Measurements from ENCODE around the gene FGGY. TPM values are rescaled to one million over a fixed set of nuclear protein-coding genes. Genes with fewer than 3 reads are reported as not detected.
"Not testable (repeated sequence)": the region's sequence is repeated elsewhere in the genome, so short reads cannot be mapped to it uniquely, and the experiment has no call there.

The FGGY gene
- total and polyA plus RNA-seq, 2 donors (not counting 1 experiment from before 2014, with no cell fraction given), result 6.1 to 38.5 TPM

DNA sequence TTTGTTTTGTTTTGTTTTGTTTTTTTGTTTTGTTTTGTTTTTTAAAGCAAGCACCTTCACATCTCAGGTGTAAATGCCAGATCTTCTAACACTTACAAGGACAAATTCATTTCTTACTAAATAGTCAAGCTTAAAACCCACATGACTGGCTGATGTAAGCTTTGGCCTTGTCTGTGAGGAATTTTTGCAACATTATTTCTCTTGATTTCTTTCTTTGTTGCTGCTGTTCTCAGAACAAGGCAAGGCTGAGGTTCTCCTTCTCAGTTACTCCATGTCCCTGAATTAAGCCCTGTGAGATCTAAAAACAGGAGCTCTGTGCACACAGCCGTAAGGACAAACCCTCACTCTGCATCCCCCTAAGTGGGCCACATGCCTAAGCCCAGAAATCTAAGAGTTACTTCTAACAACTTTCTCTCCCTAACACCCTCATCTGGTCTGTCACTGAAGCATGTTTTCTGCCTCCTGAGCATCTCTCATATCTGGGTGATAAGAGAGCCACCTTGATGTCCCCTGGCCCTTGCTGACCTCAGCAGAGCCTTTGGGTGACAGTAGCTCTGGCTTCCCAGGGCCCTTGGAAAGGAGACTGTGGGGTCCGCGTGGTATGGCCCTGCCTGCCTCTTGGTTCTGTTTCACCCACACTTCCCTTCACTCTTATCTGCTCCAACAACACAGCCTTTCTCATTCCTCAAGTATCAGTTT, 436.7 kb downstream of the FGGY start:
- Histone ChIP-seq H3K9ac (ENCODE audit: low read length) (no peak overlapping the region), H4K20me1 (ENCODE audit: control insufficient read depth, insufficient read depth, low read length, poor library complexity, severe bottlenecking) (no peaks in the 10 kb centered on the region), H3K4me2 (replicated peaks; ENCODE audit: low read depth, low read length, poor library complexity, severe bottlenecking) (no peak overlapping the region), H3K9me3 (ENCODE audit: control extremely low read depth in 1 of 3, control insufficient read depth in 2 of 3, insufficient read depth in 1 of 3, low read length in 2 of 3) (peaks cover 0 to 9% (median 2%) of the 10 kb centered on the region in 3 donors), H3K27ac (ENCODE audit: low read length in 2 of 2) (no peak overlapping the region), H2AFZ (ENCODE audit: insufficient read depth, low read depth, low read length, poor library complexity, severe bottlenecking) (no peak overlapping the region), H3K4me3 (ENCODE audit: control extremely low read depth in 1 of 5, extremely low read depth in 1 of 5, insufficient read depth in 1 of 5, low read depth in 2 of 5, low read length in 4 of 5) (no peak overlapping the region), H3K27me3 (replicated peaks in 1 of 4; ENCODE audit: control extremely low read depth in 1 of 4, control insufficient read depth in 3 of 4, insufficient read depth in 4 of 4, low read length in 3 of 4) (no peaks in the 10 kb centered on the region), H3K36me3 (replicated peaks in 1 of 2; ENCODE audit: control extremely low read depth in 1 of 2, control insufficient read depth in 1 of 2, extremely low read depth in 1 of 2, insufficient read depth in 2 of 2, low read length in 1 of 2) (no peaks in the 10 kb centered on the region), H3K4me1 (ENCODE audit: control insufficient read depth in 2 of 2, insufficient read depth in 2 of 2, low read length in 2 of 2) (no peaks in the 10 kb centered on the region), H3K79me2 (ENCODE audit: control insufficient read depth, insufficient read depth, low read length) (no peaks in the 10 kb centered on the region)
- Mint-ChIP-seq H3K27ac (no peak overlapping the region), H3K4me3 (no peak overlapping the region), H3K9me3 (ENCODE audit: insufficient read depth) (peaks cover 6% of the 10 kb centered on the region), H3K4me1 (no peaks in the 10 kb centered on the region), H3K27me3 (no peaks in the 10 kb centered on the region)
- CTCF ChIA-PET, result interaction anchor here (1.0 to 1.2 kb wide), 2 partner anchors 26 to 34 kb away, joined by 3 read pairs; no protein-coding TSS in a partner anchor
- POLR2A ChIA-PET, result no interaction called here
- no peak for DNase-seq
- WGBS (ENCODE audit: insufficient coverage), result 100% methylated on average over 1 of the region's 3 CpGs
- ATAC-seq (ENCODE audit: low read depth), result no peak
- TF ChIP-seq EZH2 (IDR thresholded peaks at IDR 0.05; ENCODE audit: borderline replicate concordance, insufficient read depth, low read depth, low read length, poor library complexity, severe bottlenecking), result no peak
- TF ChIP-seq, protein P1, sequence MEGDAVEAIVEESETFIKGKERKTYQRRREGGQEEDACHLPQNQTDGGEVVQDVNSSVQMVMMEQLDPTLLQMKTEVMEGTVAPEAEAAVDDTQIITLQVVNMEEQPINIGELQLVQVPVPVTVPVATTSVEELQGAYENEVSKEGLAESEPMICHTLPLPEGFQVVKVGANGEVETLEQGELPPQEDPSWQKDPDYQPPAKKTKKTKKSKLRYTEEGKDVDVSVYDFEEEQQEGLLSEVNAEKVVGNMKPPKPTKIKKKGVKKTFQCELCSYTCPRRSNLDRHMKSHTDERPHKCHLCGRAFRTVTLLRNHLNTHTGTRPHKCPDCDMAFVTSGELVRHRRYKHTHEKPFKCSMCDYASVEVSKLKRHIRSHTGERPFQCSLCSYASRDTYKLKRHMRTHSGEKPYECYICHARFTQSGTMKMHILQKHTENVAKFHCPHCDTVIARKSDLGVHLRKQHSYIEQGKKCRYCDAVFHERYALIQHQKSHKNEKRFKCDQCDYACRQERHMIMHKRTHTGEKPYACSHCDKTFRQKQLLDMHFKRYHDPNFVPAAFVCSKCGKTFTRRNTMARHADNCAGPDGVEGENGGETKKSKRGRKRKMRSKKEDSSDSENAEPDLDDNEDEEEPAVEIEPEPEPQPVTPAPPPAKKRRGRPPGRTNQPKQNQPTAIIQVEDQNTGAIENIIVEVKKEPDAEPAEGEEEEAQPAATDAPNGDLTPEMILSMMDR (IDR thresholded peaks at IDR 0.05), result no peak
- intact Hi-C loops (cut with micrococcal nuclease), result no loop called here

DNA sequence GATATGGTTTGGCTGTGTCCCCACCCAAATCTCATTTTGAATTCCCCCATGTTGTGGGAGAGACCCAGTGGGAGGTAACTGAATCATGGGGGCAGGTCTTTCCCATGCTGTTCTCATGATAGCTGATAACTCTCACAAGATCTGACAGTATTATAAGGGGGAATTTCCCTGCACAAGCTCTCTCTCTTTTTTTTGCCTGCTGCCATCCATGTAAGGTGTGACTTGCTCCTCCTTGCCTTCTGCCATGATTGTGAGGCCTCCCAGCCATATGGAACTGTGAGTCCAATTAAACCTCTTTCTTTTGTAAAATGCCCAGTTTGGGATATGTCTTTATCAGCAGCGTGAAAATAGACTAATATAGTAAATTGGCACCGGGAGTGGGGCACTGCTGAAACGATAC, 439.0 kb downstream of the FGGY start:
- H4K20me1 ChIP-seq (ENCODE audit: control insufficient read depth, insufficient read depth, low read length, poor library complexity, severe bottlenecking); DNase-seq; H3K9ac ChIP-seq (ENCODE audit: low read length); H3K27me3 Mint-ChIP-seq; H3K27me3 ChIP-seq (replicated peaks in 1 of 4; ENCODE audit: control extremely low read depth in 1 of 4, control insufficient read depth in 3 of 4, insufficient read depth in 4 of 4, low read length in 3 of 4); POLR2A ChIA-PET; H3K4me1 ChIP-seq (ENCODE audit: control insufficient read depth in 2 of 2, insufficient read depth in 2 of 2, low read length in 2 of 2); H3K9me3 Mint-ChIP-seq (ENCODE audit: insufficient read depth); H3K27ac ChIP-seq (ENCODE audit: low read length in 2 of 2); H3K79me2 ChIP-seq (ENCODE audit: control insufficient read depth, insufficient read depth, low read length); H3K4me3 ChIP-seq (ENCODE audit: control extremely low read depth in 1 of 5, extremely low read depth in 1 of 5, insufficient read depth in 1 of 5, low read depth in 2 of 5, low read length in 4 of 5); H3K4me1 Mint-ChIP-seq; H3K4me3 Mint-ChIP-seq; CTCF ChIA-PET; ATAC-seq (ENCODE audit: low read depth); H3K27ac Mint-ChIP-seq; H3K36me3 ChIP-seq (replicated peaks in 1 of 2; ENCODE audit: control extremely low read depth in 1 of 2, control insufficient read depth in 1 of 2, extremely low read depth in 1 of 2, insufficient read depth in 2 of 2, low read length in 1 of 2); H3K9me3 ChIP-seq (ENCODE audit: control extremely low read depth in 1 of 3, control insufficient read depth in 2 of 3, insufficient read depth in 1 of 3, low read length in 2 of 3); H3K4me2 ChIP-seq (replicated peaks; ENCODE audit: low read depth, low read length, poor library complexity, severe bottlenecking); H2AFZ ChIP-seq (ENCODE audit: insufficient read depth, low read depth, low read length, poor library complexity, severe bottlenecking); intact Hi-C loops (cut with micrococcal nuclease): not testable (repeated sequence)
- WGBS (ENCODE audit: insufficient coverage), result 75% methylated on average over 3 of the region's 3 CpGs
